CMK (cell line): Measurements from ENCODE around the gene IFT81.
"Not testable (repeated sequence)": the region's sequence is repeated elsewhere in the genome, so short reads cannot be mapped to it uniquely, and the experiment has no call there.

Source experiments
- DNase-seq: peaks from one replicate; pipeline ENCODE4 v3.0.0-alpha.2; 2010; ENCODE audit warnings: low read depth

The IFT81 gene

GRCh38 chr12:110201995-110202394 is 77.8 kb downstream of the IFT81 start:
- no peak for DNase-seq

- no peak for DNase-seq
Observed at GRCh38 chr12:110203546-110203945, 79.4 kb downstream of the IFT81 start.

GRCh38 chr12:110205931-110206330 is 81.8 kb downstream of the IFT81 start:
- DNase-seq = no peak

GRCh38 chr12:110211639-110212536 is 87.7 kb downstream of the IFT81 start:
- DNase-seq = not testable (repeated sequence)

GRCh38 chr12:110217996-110218674 is 94.0 kb downstream of the IFT81 start:
- no peak for DNase-seq

GRCh38 chr12:110222027-110222426 is 97.9 kb downstream of the IFT81 start:
- no peak for DNase-seq

GRCh38 chr12:110222433-110222832 is 98.3 kb downstream of the IFT81 start:
- DNase-seq = no peak

GRCh38 chr12:110223777-110224378 is 99.7 kb downstream of the IFT81 start:
- no peak for DNase-seq

- DNase-seq = no peak
Observed at GRCh38 chr12:110224379-110225304, 100.5 kb downstream of the IFT81 start.

- no peak for DNase-seq
Observed at GRCh38 chr12:110227138-110227537, 103.0 kb downstream of the IFT81 start.

GRCh38 chr12:110228348-110228747 is 104.2 kb downstream of the IFT81 start:
- not testable (repeated sequence) for DNase-seq

- no peak for DNase-seq
Observed at GRCh38 chr12:110228756-110229155, 104.6 kb downstream of the IFT81 start.

- no peak for DNase-seq
Observed at GRCh38 chr12:110229409-110229808, 105.3 kb downstream of the IFT81 start.

GRCh38 chr12:110230655-110231054 is 106.5 kb downstream of the IFT81 start:
- DNase-seq = no peak

- DNase-seq = no peak
Observed at GRCh38 chr12:110233212-110233903, 109.2 kb downstream of the IFT81 start.

- DNase-seq = no peak
Observed at GRCh38 chr12:110234331-110234751, 110.2 kb downstream of the IFT81 start.

GRCh38 chr12:110234755-110235154 is 110.6 kb downstream of the IFT81 start:
- DNase-seq = no peak

GRCh38 chr12:110235383-110235782 is 111.2 kb downstream of the IFT81 start:
- no peak for DNase-seq

- no peak for DNase-seq
Observed at GRCh38 chr12:110243227-110243626, 119.1 kb downstream of the IFT81 start.

- no peak for DNase-seq
Observed at GRCh38 chr12:110244372-110244771, 120.2 kb downstream of the IFT81 start.

- no peak for DNase-seq
Observed at GRCh38 chr12:110244829-110245228, 120.7 kb downstream of the IFT81 start.
